ENCODE results near the gene NECAP2.

- TF ChIP-seq POLR2AphosphoS5 (IDR thresholded peaks at IDR 0.05) (no peak), CTCF (IDR thresholded peaks at IDR 0.05) (no peak), POLR2A (IDR thresholded peaks at IDR 0.05) (no peak)
These were observed 28.0 kb downstream of the NECAP2 start for GRCh38 chr1:16468558-16468957.

Measured in suprapubic skin (tissue), 4 donors.